GM18520 (cell line): ENCODE measurements around the gene RELT.
A peak's percentile ranks its signal among the peaks of the same experiment; 100 is the strongest.

ENCODE experiments used
- ATAC-seq: cut with Tn5 transposase; IDR thresholded peaks from one replicate; pipeline ENCODE4 v1.9.1; 2021; ENCODE audit not compliant: unreplicated experiment

RELT gene

GRCh38 chr11:73375830-73376159, 404 bp upstream of the RELT start:
- ATAC-seq = no peak

GRCh38 chr11:73376803-73377629, 817 bp downstream of the RELT start:
- ATAC-seq = peak; percentile 0

- no peak for ATAC-seq
Measured at GRCh38 chr11:73379189-73379880, 3.1 kb downstream of the RELT start.

- ATAC-seq = no peak
Measured at GRCh38 chr11:73380331-73380730, 4.1 kb downstream of the RELT start.

- ATAC-seq = no peak
Measured at GRCh38 chr11:73380897-73381410, 4.8 kb downstream of the RELT start.

GRCh38 chr11:73381589-73381988, 5.4 kb downstream of the RELT start:
- no peak for ATAC-seq

- no peak for ATAC-seq
Measured at GRCh38 chr11:73382183-73382582, 6.0 kb downstream of the RELT start.

GRCh38 chr11:73382747-73383146, 6.5 kb downstream of the RELT start:
- ATAC-seq = no peak

- no peak for ATAC-seq
Measured at GRCh38 chr11:73383249-73384124, 7.3 kb downstream of the RELT start.

GRCh38 chr11:73384125-73384441, 7.9 kb downstream of the RELT start:
- no peak for ATAC-seq

GRCh38 chr11:73384531-73384871, 8.3 kb downstream of the RELT start:
- no peak for ATAC-seq

- ATAC-seq = no peak
Measured at GRCh38 chr11:73384872-73385689, 8.9 kb downstream of the RELT start.

GRCh38 chr11:73386016-73386415, 9.8 kb downstream of the RELT start:
- no peak for ATAC-seq

- ATAC-seq = no peak
Measured at GRCh38 chr11:73386546-73386945, 10.3 kb downstream of the RELT start.

GRCh38 chr11:73387594-73388264, 11.5 kb downstream of the RELT start:
- no peak for ATAC-seq

GRCh38 chr11:73388265-73389133, 12.3 kb downstream of the RELT start:
- no peak for ATAC-seq

- ATAC-seq = no peak
Measured at GRCh38 chr11:73389134-73389525, 12.9 kb downstream of the RELT start.

GRCh38 chr11:73389916-73390315, 13.7 kb downstream of the RELT start:
- ATAC-seq = no peak
